Esophagus (tissue), 2 donors: ENCODE measurements around the gene OMP. TPM values are rescaled to one million over a fixed set of nuclear protein-coding genes. Genes with fewer than 3 reads are reported as not detected.
A peak's percentile ranks its signal among the peaks of the same experiment; 100 is the strongest.

Experiments
- H3K27ac ChIP-seq, 2 donors: one replicate each; pipeline ENCODE4 v1.5.1; 2013; ENCODE audit warnings: low read depth in 2 of 2, mild to moderate bottlenecking in 2 of 2, inconsistent platforms in 1 of 2, low read length in 1 of 2, moderate library complexity in 1 of 2
- H3K27me3 ChIP-seq, 2 donors: one replicate each; pipeline ENCODE4 v1.6.1; 2013; ENCODE audit warnings: low read length in 2 of 2, control low read depth in 1 of 2, mild to moderate bottlenecking in 1 of 2; ENCODE audit not compliant: insufficient read depth in 2 of 2, control insufficient read depth in 1 of 2
- H3K36me3 ChIP-seq, 2 donors: one replicate each; pipeline ENCODE4 v1.6.1; 2013; ENCODE audit warnings: low read length in 1 of 2; ENCODE audit not compliant: control insufficient read depth in 2 of 2, insufficient read depth in 2 of 2
- H3K4me1 ChIP-seq, 2 donors: one replicate each; pipeline ENCODE4 v1.6.1; 2013; ENCODE audit warnings: low read length in 1 of 2; ENCODE audit not compliant: control insufficient read depth in 2 of 2, insufficient read depth in 2 of 2
- H3K4me3 ChIP-seq, 2 donors: one replicate each; pipeline ENCODE4 v1.5.1; 2013; ENCODE audit warnings: low read length in 2 of 2, mild to moderate bottlenecking in 2 of 2, low read depth in 1 of 2, moderate library complexity in 1 of 2
- H3K9me3 ChIP-seq, 2 donors: one replicate each; pipeline ENCODE4 v1.6.1; 2013; ENCODE audit warnings: mild to moderate bottlenecking in 2 of 2, low read depth in 1 of 2, low read length in 1 of 2, moderate library complexity in 1 of 2; ENCODE audit not compliant: control insufficient read depth in 2 of 2, insufficient read depth in 1 of 2
- WGBS, 2 donors: extraction: QIAGEN DNeasy Blood & Tissue Kit; methylation state at CpG; one replicate each; pipeline ENCODE4 v1.1.7; 2013; 5-methylcytosine and 5-hydroxymethylcytosine counted together
- polyA plus RNA-seq, 2 donors: library from polyadenylated mRNA; stranded (reverse); fragments of 200-250 nt; gene quantifications; one replicate each; pipeline ENCODE4 v1.2.3, GENCODE V29; 2013
- donor health status: healthy with polysubstance abuse.
- donor health status: Bipolar disorder and iron deficiency.

Gene OMP
- polyA plus RNA-seq, 2 donors = 0.33 to 0.98 TPM

GRCh38 chr11:77068457-77069335 is 33.9 kb upstream of the OMP start:
- Histone ChIP-seq H3K27me3 (no peaks in the 10 kb centered on the region), H3K36me3 (no peaks in the 10 kb centered on the region), H3K4me3 (peak overlapping the region; percentile 60), H3K4me1 (peaks cover 8 to 21% of the 10 kb centered on the region in 2 donors), H3K9me3 (no peaks in the 10 kb centered on the region), H3K27ac (no peak overlapping the region)
- 77 to 88% methylated on average over 7 of the region's 7 CpGs for WGBS, 2 donors

- Histone ChIP-seq H3K4me3 (peak overlapping the region in 1 of 2 donors; percentile 60), H3K27ac (no peak overlapping the region), H3K27me3 (no peaks in the 10 kb centered on the region), H3K9me3 (no peaks in the 10 kb centered on the region), H3K4me1 (peaks cover 8 to 27% of the 10 kb centered on the region in 2 donors), H3K36me3 (no peaks in the 10 kb centered on the region)
- WGBS, 2 donors = 66 to 78% methylated on average over 6 of the region's 6 CpGs
Observed at GRCh38 chr11:77069336-77069968, 33.2 kb upstream of the OMP start.

GRCh38 chr11:77069969-77070582 is 32.6 kb upstream of the OMP start:
- no peaks in the 10 kb centered on the region for H3K9me3 ChIP-seq
- 90 to 92% methylated on average over 8 of the region's 8 CpGs for WGBS, 2 donors
- H3K4me3 ChIP-seq = no peak overlapping the region
- H3K36me3 ChIP-seq = no peaks in the 10 kb centered on the region
- no peaks in the 10 kb centered on the region for H3K27me3 ChIP-seq
- peaks cover 8 to 34% of the 10 kb centered on the region in 2 donors for H3K4me1 ChIP-seq
- H3K27ac ChIP-seq = no peak overlapping the region

- no peak overlapping the region for H3K4me3 ChIP-seq
- H3K36me3 ChIP-seq = no peaks in the 10 kb centered on the region
- no peak overlapping the region for H3K27ac ChIP-seq
- H3K9me3 ChIP-seq = no peaks in the 10 kb centered on the region
- H3K27me3 ChIP-seq = no peaks in the 10 kb centered on the region
- peaks cover 8 to 37% of the 10 kb centered on the region in 2 donors for H3K4me1 ChIP-seq
- 79 to 86% methylated on average over 7 of the region's 7 CpGs for WGBS, 2 donors
Observed at GRCh38 chr11:77071077-77071476, 31.6 kb upstream of the OMP start.

GRCh38 chr11:77071671-77072605 is 30.7 kb upstream of the OMP start:
- H3K9me3 ChIP-seq = no peaks in the 10 kb centered on the region
- no peaks in the 10 kb centered on the region for H3K36me3 ChIP-seq
- H3K4me3 ChIP-seq = no peak overlapping the region
- H3K27ac ChIP-seq = peak overlapping the region; percentile 93 to 94
- no peaks in the 10 kb centered on the region for H3K27me3 ChIP-seq
- H3K4me1 ChIP-seq = peaks cover 8 to 37% of the 10 kb centered on the region in 2 donors
- 77 to 84% methylated on average over 15 of the region's 15 CpGs for WGBS, 2 donors

- peak overlapping the region; percentile 93 to 94 for H3K27ac ChIP-seq
- no peak overlapping the region for H3K4me3 ChIP-seq
- H3K4me1 ChIP-seq = peaks cover 8 to 37% of the 10 kb centered on the region in 2 donors
- H3K9me3 ChIP-seq = no peaks in the 10 kb centered on the region
- no peaks in the 10 kb centered on the region for H3K36me3 ChIP-seq
- H3K27me3 ChIP-seq = no peaks in the 10 kb centered on the region
- 59% methylated on average over 8 of the region's 8 CpGs for WGBS, 2 donors
Observed at GRCh38 chr11:77072851-77073327, 29.8 kb upstream of the OMP start.

- 27 to 45% methylated on average over 11 of the region's 11 CpGs for WGBS, 2 donors
- H3K27ac ChIP-seq = peak overlapping the region; percentile 93 to 94
- no peaks in the 10 kb centered on the region for H3K9me3 ChIP-seq
- H3K36me3 ChIP-seq = no peaks in the 10 kb centered on the region
- H3K27me3 ChIP-seq = no peaks in the 10 kb centered on the region
- H3K4me1 ChIP-seq = peaks cover 8 to 34% of the 10 kb centered on the region in 2 donors
- no peak overlapping the region for H3K4me3 ChIP-seq
Observed at GRCh38 chr11:77073328-77074001, 29.2 kb upstream of the OMP start.

- H3K27me3 ChIP-seq = no peaks in the 10 kb centered on the region
- H3K4me3 ChIP-seq = no peak overlapping the region
- H3K4me1 ChIP-seq = peaks cover 8 to 34% of the 10 kb centered on the region in 2 donors
- H3K27ac ChIP-seq = peak overlapping the region; percentile 93 to 94
- WGBS, 2 donors = 70 to 71% methylated on average over 5 of the region's 5 CpGs
- no peaks in the 10 kb centered on the region for H3K9me3 ChIP-seq
- H3K36me3 ChIP-seq = no peaks in the 10 kb centered on the region
Observed at GRCh38 chr11:77074205-77074604, 28.4 kb upstream of the OMP start.
